CD4-positive, alpha-beta T cell treated with Interferon gamma for 1 hour (primary cell): ENCODE measurements around the gene MAMDC2.

Experiments
- DNase-seq: peaks from one replicate; pipeline ENCODE4 v3.0.0-alpha.2; 2020

The MAMDC2 gene

DNA sequence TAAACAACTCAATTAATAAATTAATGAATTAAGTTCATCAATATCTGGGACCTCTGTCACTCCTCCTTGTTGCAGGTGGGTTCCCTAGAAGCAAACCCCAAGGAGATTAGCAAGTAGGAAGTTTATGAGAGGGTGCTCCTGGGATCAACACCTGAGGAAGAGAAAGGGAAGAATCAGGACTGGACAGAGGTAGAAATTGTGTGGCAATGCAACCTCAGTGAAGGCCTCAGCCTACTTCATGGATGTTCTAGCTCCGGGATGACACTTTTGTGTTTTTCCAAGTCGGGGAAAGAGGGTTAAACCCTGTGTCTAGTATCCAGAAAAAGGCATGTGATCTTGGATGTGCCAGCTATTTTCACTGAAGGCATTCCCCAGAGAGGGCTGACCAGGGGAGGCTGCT, 23.2 kb downstream of the MAMDC2 start:
- no peak for DNase-seq

DNA sequence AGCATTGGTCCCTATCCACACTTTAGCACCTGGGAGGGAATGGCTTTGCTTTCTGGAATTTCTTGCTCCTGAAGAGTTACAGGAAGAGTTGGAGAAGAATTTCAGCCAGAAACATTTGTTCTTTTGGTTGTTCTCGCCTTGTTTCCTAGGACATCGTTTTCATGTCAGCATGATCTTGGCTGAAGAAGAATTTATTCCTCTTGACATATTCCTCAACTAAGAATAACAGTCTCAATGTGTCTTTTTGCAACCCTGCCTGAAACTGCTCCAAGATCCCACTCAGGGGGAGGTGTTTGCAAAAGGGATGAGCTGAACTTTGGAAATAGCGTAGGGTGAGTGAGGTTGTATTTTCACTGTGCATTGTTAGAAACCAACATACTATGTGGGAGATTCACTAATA, 26.1 kb downstream of the MAMDC2 start:
- no peak for DNase-seq

DNA sequence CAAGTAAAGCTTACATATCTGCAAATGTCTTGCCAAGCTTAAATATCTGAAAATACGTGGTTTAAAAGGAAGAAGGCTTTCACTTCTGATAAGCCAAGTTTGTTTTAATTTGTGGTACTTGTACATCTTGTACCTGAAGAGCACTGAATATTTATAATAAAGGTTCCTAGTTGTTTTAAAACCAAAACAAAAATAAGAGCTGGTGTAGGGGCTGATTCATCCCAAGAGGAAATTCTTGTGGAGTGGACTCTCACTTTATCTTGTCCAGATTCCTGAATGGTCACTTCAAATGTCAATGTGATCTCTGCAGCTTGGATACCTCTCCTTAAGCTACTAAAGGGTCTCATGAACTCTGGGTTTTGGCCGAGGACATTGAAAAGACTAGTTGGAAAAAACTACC, 29.5 kb downstream of the MAMDC2 start:
- DNase-seq = no peak

DNA sequence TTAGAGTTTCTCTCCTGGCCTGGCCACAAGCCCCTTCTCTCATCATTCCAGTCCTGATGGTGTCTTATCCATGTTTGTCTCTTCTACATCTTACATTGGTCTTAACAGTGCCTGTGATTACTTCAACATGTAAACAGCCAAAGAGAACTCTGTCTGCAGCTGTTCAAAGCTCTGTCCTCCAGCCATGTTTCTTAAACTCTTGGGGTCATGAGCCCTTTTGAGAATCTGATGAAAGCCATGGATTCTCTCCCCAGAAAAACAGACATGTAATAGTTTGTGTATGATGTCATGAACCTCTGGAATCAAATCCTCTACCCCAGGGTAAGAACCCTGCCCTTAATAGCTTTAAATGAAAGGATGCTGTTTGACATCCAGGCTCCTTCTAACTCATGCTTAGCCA, 30.1 kb downstream of the MAMDC2 start:
- no peak for DNase-seq

DNA sequence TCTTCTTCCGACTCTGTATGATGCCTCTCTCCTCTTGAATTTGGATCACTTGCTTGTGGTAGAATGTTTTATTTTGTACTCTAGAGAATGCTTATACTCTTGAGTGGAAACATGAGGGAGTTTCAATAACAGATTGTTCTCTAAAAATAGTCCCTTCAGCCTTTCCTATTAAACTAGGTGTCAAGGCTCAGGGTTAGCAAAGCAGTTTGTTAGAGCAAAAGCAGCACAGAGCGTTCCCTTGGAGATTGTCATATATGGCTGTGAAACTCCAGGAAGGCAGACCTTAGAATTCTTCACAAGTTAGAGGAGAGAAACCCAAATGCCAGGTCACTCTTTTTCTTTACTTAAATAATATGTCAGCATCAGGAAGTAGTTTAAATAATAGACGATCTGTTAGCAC, 33.0 kb downstream of the MAMDC2 start:
- DNase-seq = no peak

DNA sequence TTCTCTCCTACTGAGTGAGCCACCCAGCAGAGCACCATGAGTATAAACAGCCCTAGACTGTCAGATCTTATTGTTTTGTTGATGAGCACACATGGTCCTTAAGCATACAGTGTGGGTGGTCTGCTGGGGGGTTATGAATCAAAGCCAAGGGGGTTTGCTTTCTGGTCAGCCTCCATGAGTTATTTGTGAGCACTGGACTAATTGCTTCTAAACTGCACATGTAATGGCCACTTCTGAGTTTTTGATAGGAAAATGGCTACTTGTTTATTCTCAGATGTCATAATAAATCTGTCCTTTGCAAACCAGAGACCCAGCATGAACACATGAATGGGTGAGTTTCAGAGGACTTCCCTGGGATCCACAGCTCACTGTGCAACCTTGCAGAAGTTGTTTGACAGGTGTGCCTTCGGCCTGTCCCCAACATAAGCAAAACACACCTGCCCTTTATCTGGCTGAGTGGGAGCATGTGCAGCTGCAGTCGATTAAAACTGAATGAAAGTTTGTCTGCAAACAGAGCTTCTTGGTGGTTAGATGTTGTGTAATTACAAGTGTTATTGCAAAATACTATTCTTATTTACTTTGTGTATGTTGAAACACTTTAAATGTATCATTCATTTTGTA, 35.9 kb downstream of the MAMDC2 start:
- no peak for DNase-seq

DNA sequence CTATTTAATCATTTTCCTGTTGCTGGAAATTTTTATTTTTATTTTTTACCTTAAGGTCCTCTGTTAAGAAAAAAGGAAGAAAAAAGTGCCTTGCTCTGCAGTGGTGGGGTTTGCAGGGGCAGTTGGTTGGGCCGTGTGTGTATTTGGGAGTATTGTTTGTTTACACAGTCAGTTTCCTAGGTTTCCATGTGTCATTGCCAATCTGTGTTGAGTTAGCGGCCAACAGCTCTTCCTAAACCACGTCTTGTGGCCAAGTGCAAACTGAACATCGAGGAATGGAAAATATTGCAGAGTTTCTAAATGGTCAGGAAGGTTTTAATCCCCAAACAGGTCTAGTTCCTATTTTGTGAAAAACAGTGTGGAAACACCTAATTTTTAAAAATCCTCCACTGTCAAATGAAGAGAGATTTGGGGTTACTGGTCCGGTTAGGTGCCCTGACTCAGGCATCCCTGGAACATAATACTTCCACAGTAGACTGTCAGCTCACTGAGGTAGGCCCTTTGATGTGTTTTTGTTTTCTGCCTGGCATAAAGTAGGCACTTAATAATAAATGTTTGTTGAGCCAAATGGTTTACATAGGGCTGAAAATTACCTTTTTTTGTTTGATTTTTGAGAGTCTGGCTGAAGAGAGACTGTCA, 37.0 kb downstream of the MAMDC2 start:
- DNase-seq = no peak

DNA sequence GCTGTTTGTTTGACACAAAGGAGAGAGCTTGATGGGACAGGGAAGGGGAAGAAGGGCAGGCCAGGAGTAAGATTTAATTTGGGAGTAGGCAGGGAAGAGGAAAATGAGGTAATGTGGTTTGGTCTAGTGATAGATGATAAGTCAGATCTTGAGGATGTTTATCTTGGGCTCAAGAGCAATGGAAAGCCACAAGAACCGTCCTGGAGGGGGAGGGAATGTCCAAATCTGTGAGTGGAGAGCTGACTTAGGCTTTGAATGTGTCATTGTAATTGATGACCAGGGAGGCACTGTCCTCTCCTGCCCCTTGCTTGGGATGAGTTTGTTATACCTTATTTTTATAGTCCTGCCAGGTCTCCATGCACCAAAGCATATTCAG, 37.5 kb downstream of the MAMDC2 start:
- DNase-seq = no peak

DNA sequence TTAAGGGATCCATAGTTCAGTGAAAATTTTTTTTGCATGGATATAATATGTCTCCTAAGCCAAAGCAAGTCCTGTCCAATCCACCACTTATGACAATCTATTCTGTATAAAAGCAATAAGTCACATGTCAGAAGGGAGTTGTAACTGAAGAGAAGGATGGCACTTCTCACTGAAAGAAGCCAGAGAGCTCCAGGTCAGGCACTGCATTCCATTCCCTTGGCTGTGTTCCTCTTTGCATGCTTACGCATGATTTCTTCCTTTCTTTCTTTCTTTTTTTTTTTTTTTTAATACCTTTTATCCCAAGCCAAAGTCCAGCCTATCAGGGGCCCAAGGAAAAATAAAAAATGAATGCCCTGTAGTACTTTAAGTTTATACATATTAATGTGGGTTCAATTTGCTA, 39.8 kb downstream of the MAMDC2 start:
- no peak for DNase-seq

DNA sequence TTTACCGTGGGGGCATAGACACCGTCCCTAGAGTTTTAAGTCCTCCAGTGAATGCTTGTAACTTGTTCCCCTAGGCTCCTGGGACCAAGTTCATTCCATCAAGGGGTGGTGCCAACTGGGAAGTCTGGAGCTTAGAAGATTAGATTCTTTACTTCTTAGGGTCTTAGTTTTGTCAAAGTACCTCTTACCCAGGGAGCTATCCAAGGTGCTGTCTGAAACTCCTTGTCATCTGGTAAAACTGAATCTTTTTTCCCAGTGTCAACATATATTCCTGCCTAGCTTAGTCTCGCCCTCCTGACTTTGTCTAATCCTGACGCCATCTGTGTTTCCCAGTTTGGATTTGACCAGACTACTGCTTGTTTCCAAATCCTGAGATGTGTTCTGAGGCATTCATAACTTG, 41.6 kb downstream of the MAMDC2 start:
- no peak for DNase-seq

DNA sequence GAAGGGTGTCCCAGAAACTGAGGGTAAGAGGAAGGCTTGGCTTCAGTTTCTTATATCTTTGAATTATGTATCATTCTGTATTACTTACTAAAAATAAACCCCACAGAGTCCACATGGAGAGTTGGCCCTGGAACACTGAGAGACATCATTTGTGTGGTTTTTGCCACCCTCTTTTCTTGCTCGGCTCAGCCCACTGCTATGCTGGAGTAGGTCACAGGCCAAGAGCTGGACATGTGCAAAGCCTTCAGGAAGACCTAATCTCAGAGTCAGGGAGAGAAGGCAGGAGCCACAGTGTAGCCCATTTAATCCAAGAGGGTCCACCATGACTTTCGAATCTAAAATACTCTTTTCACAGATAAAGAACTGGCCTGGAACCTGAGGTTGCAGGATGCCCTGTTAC, 47.5 kb downstream of the MAMDC2 start:
- DNase-seq = no peak

DNA sequence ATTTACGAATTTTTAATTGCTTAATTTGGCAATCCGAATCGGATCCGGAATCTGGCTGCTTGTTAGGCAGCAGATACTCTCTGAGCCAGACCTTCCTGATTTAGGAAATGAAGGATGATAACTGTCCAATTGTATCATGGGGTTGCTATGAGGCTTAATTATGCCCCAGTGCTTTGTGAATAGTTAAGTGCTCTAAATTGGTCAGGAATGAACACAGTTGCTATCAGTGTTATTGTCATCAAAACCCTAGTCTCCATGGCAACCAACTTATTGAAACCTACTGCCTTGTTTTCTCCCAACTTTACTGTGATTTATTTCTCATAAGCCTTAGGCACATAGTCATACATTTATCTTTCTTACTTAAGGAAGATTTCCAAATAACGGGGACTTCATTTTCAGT, 47.9 kb downstream of the MAMDC2 start:
- no peak for DNase-seq

DNA sequence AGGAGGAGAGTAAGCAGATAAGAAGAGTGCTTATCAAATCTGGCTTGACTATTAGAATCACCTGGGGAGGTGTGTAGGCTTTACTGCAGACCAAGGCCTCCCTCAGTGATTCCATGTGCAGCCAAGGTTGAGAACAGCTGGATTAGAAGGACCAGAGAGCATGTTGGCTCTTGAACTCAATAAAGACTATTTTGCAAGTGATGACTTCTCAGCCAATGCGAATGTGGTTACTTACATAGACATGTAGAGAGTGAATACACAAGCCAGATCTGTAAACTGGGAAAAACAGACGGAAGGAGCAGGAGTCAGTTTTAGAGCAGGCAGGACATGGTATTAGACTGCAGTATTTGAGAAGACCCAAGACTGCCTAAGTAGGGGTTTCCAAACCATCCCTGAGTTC, 48.5 kb downstream of the MAMDC2 start:
- DNase-seq = no peak

DNA sequence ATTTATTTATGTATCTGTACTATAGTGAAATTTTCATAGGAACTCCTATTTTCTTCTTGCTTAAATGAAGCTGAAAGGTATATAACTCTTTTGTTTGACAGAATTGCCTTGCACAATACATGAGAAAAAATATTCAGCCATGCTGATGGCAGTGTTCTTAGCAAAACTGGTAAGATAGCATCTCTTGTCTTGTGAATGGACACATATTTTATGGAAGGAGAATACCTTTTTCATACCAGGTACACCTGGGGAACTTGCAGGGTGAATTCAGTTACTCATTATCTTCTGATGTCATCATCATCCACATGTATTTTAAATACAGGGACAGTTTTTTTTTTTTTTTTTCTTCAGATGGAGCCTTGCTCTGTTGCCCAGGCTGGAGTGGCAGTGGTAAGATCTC, 49.4 kb downstream of the MAMDC2 start:
- DNase-seq = no peak

DNA sequence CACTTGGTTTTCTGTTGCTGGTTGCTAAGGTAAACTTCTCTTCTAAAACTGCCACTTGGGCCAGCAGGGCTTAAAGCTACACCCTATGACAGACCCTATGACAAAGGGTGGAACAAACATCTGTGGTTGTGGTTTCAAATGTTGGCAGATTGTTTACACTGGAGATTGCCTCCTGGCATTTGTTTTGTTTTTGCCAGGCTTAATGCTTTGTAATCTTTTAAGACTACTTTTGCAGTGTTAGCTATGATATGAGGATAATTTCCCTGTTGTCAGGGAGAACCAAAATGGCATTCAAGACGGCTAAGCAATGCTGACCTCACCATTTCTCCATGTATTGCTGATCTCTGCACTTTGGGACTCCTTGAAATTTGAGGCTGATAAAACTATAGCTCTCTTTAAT, 50.3 kb downstream of the MAMDC2 start:
- no peak for DNase-seq

DNA sequence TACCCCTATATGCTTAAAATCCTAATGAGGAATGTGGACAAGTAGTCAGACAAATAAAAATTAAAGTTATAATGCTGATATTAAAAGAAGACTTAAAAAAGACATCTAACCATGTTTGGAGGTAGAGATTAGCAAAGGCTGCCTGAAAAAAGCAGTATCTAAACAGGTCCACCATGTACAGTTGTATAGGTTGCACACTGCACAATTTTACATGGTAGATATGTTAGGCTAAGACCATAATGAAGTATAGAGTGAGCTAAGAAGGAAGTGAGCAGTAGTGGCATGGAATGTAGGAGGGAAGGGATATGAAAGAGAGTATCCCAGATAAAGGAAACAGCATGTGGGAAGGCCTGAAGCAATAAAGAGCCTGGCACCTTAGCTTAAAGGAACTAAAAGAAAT, 51.1 kb downstream of the MAMDC2 start:
- DNase-seq = no peak

DNA sequence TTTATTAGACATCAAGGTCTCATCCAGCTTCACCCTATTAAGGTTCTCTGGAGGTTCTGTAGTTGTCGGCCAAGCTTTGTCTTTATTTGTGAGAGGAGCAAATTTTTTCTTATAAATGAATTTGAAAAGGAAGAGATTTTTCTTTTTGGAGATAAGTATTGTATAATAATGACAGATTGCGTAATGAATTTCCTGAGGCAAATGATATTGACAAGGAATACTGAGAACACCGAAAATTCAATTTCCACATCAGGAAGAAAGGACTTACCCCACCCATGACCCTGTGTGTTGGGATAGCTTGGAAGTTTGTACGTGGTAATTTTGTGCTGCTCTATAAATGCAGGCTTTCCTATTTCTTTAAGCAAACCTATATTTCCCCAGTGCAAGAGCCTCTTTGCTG, 53.5 kb downstream of the MAMDC2 start:
- DNase-seq = no peak

DNA sequence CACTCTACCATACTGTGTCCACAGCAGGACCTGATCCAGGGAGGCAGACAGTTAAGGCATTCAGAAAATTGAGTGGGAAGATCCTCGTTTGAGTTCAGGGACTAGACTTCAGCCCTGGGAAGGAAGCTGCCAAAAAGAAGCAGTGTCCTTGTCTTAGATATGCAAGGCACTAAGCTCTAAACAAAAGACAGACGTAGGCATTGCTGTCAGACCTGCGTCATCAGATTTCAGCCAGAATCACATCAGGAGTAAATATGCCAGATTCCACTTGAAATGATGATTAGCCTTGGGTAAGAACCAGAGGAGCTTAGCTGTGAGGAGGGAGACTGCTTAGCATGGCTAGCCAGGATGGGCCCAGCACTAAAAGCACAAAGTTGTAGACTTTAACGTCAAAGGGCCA, 56.7 kb downstream of the MAMDC2 start:
- DNase-seq = no peak

DNA sequence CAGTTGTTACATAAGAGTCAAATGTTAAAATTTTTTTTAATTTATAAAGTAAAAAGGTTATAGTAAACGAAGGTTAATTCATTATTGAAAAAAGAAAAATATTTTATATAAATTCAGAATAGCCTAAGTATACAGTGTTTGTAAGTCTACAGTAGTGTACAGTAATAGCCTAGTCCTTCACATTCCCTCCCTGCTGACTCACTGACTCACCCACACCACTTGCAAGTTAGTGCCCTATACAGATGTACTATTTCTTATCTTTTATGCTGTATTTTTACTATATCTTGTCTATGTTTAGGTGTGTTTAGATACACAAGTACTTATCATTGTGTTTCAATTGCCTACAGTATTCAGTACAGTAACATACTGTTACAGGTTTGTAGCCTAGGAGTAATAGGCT, 57.6 kb downstream of the MAMDC2 start:
- DNase-seq = no peak

DNA sequence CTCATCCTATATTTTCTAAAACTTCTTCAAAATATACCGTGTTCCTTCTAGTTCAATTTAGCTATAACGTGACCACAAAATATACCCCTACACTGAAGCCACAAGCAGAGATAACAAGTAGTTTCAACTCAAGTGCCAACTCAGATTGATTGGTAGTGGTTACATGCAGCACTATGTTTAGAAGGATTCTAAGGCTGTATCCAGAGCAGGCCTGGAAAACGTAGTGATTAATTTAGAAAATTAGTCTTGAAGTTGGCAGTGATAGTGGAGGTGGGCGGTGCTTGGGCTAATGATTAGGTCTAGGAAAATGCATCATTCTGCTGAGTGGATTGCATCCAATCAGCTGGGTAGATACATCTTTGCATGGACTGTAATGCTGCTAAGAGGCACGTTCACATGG, 61.5 kb downstream of the MAMDC2 start:
- no peak for DNase-seq

DNA sequence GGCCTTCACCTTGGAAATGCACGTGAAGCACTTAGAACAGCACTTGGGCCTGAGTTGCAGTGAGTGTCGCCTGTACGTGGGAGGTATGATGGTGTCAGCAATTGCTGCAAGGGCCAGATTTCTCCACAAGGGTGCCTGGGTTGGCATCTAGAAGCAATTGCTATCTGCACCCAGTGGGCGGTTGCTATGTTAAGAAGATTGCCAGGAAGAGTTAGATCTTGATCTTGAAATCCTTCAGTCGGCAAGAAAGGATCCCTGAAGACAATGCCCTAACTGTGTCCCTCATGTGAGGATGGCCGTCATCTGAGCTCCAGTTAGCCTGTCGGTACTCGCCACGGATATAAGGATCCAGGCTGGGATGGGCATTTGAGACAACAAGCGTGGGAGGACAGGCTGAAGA, 62.9 kb downstream of the MAMDC2 start:
- no peak for DNase-seq

DNA sequence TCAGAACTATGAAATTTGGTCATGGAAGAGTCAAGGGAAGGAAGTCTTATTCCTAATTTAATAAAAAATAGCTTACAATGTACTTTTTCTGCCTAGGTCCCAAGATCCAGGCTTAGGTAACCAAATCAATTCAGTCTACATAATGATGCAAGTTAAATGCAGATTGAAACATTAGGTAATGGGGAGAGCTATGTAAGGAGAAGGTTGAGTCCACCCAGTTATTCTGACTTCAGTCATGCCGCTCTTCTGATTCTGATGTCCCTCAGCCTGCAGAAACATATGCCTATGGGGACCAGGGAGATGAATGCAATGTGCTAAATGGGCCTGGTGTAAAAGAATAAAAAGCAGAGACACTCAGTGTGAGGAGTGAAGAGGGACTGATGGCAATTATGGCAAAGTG, 63.9 kb downstream of the MAMDC2 start:
- no peak for DNase-seq

DNA sequence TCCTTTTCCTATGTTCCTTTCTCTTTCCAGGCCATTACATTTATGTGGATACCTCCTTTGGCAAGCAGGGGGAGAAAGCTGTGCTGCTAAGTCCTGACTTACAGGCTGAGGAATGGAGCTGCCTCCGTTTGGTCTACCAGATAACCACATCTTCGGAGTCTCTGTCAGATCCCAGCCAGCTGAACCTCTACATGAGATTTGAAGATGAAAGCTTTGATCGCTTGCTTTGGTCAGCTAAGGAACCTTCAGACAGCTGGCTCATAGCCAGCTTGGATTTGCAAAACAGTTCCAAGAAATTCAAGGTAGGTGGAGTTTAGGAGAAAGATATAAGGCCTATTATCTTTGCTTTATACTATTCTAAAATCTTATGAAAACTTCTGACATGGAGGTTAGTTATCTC, 64.5 kb downstream of the MAMDC2 start:
- DNase-seq = no peak

DNA sequence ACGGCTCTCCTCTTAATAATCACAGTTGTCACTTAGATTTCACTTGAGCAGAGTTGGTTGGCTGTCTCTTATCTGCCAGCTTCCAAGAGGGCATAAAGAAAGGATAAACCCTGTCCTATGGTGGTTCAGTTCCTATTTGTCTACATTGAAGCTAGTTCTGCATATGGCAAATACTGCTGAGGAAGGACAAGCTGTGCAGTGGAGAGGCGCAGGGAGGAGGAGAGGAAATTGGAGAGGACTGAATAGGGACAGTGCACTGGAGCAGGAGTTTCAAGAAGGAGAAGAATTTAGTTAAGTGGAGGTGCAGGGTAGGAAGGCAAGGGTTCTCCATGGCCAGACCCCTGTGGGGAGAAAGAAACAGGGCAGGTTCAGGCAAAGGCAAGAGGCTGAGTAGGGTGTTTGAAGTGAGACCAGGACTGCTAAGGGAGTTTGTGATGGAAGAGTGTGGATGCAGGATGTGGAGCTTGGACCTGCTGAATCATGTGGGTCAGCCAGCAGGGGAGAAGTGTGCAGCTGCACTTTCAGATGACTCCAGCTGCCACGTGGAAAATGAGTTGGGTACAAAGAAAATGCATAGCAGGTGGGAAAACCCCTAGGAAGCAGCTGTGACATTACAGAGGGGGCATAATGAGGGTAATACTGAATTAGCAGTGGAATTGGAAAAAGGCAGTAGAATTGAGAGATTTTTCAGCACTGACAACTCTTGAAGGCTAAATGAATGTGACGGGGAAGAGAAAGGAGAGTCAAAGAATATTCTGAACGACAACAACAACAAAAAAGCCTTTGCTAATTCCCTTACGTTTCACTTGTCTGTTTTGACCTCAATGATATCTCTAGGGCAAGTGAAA, 66.8 kb downstream of the MAMDC2 start:
- no peak for DNase-seq
